ENCODE measurements around the gene GALNT18.

DNA sequence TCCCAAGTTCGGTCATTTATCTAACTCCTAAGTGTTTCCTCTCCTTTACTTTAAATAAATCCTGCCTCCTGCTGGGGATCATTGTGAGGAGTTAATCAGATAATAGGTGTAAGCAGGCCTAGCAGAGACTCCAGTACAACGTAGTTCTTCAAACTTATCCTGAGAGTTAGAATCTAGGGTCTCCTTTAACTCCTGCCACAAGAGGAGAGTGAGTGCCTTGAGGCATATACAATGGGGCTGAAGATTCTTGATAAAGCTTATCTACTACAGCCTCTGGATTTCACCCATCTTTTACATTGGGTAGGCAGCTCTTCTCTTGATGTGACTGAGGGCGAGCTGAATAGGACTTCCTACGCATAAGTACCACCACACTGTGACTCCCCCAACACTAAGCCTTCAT, 3.1 kb upstream of the GALNT18 start:
- TF ChIP-seq, protein P1, sequence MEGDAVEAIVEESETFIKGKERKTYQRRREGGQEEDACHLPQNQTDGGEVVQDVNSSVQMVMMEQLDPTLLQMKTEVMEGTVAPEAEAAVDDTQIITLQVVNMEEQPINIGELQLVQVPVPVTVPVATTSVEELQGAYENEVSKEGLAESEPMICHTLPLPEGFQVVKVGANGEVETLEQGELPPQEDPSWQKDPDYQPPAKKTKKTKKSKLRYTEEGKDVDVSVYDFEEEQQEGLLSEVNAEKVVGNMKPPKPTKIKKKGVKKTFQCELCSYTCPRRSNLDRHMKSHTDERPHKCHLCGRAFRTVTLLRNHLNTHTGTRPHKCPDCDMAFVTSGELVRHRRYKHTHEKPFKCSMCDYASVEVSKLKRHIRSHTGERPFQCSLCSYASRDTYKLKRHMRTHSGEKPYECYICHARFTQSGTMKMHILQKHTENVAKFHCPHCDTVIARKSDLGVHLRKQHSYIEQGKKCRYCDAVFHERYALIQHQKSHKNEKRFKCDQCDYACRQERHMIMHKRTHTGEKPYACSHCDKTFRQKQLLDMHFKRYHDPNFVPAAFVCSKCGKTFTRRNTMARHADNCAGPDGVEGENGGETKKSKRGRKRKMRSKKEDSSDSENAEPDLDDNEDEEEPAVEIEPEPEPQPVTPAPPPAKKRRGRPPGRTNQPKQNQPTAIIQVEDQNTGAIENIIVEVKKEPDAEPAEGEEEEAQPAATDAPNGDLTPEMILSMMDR (IDR thresholded peaks at IDR 0.05) = no peak
- TF ChIP-seq EP300 (IDR thresholded peaks at IDR 0.05) = no peak
- no peak for TF ChIP-seq POLR2A (IDR thresholded peaks at IDR 0.05)

Measured in ovary (tissue), 3 donors.